CD4-positive, alpha-beta T cell (primary cell): ENCODE data around the gene SLC2A1. TPM values are rescaled to one million over a fixed set of nuclear protein-coding genes. Genes with fewer than 3 reads are reported as not detected.

Experiments
- ATAC-seq: fragments of 200-7000 bp; cut with Tn5 transposase; one replicate; pipeline ENCODE4 v1.10.0; 2022; ENCODE audit warnings: mild to moderate bottlenecking; ENCODE audit not compliant: poor library complexity
- CTCF ChIA-PET: fragments of 350-600 bp; sonication (Branson Sonifier 250); formaldehyde crosslinking; loops from one replicate; lab custom pipeline; 2021; ENCODE audit warnings: antibody characterized with exemption, inconsistent platforms; lab: Charles Lee
- POLR2A ChIA-PET: fragments of 350-600 bp; sonication (Branson Sonifier 250); formaldehyde crosslinking; loops from one replicate; lab custom pipeline; 2021; ENCODE audit warnings: antibody characterized with exemption, inconsistent platforms; lab: Charles Lee
- DNase-seq, 14 experiments: peaks; one replicate each; pipeline ENCODE4 v3.0.0-alpha.2; 2013 to 2020; ENCODE audit warnings: mixed read lengths in 2 of 14
- H3K27ac ChIP-seq, 2 donors: one replicate each; pipeline versions ENCODE4 v1.5.1 to v1.7.0; 2013; ENCODE audit warnings: low read length in 2 of 2, low read depth in 1 of 2, mild to moderate bottlenecking in 1 of 2
- H3K27me3 ChIP-seq, 2 experiments: 1 replicate in 1 of 2; 2 replicates in 1 of 2; pipeline versions ENCODE4 v1.6.1 to v1.7.0; 2013; ENCODE audit warnings: low read length in 2 of 2, control low read depth in 1 of 2, mild to moderate bottlenecking in 1 of 2, moderate library complexity in 1 of 2; ENCODE audit not compliant: insufficient read depth in 2 of 2, control insufficient read depth in 1 of 2
- H3K36me3 ChIP-seq: one replicate; pipeline ENCODE4 v1.6.1; 2013; ENCODE audit warnings: low read length, control low read depth; ENCODE audit not compliant: insufficient read depth
- H3K4me1 ChIP-seq: one replicate; pipeline ENCODE4 v1.6.1; 2013; ENCODE audit warnings: low read length, control low read depth; ENCODE audit not compliant: insufficient read depth
- H3K4me3 ChIP-seq: one replicate; pipeline ENCODE4 v1.5.1; 2013; ENCODE audit warnings: mild to moderate bottlenecking, low read length, moderate library complexity
- H3K9me3 ChIP-seq, 2 experiments: 1 replicate in 1 of 2; 2 replicates in 1 of 2; pipeline versions ENCODE4 v1.6.1 to v1.7.0; 2013; ENCODE audit warnings: low read length in 2 of 2, mild to moderate bottlenecking in 2 of 2, control low read depth in 1 of 2, moderate library complexity in 1 of 2; ENCODE audit not compliant: control insufficient read depth in 1 of 2, insufficient read depth in 1 of 2
- H3K27ac Mint-ChIP-seq: one replicate; pipeline ENCODE4 v1.8.0; 2020; ENCODE audit warnings: mixed read lengths
- H3K27me3 Mint-ChIP-seq: one replicate; pipeline ENCODE4 v1.8.0; 2021; ENCODE audit warnings: mixed read lengths
- H3K36me3 Mint-ChIP-seq: one replicate; pipeline ENCODE4 v1.8.0; 2021; ENCODE audit warnings: low read depth, mixed read lengths
- H3K4me1 Mint-ChIP-seq: one replicate; pipeline ENCODE4 v1.8.0; 2021; ENCODE audit warnings: low read depth, mixed read lengths
- H3K4me3 Mint-ChIP-seq: one replicate; pipeline ENCODE4 v1.8.0; 2020; ENCODE audit warnings: mild to moderate bottlenecking, mixed read lengths
- H3K9me3 Mint-ChIP-seq: one replicate; pipeline ENCODE4 v1.8.0; 2020; ENCODE audit warnings: mixed read lengths
- CTCF ChIP-seq: fragments of 200-600 bp; IDR thresholded peaks from one replicate; pipeline ENCODE4 v1.8.0; 2022; ENCODE audit warnings: antibody characterized with exemption, mild to moderate bottlenecking
- intact Hi-C, 2 experiments: fragments of 100-400 bp; cut with DNase I in 1 of 2; cut with micrococcal nuclease in 1 of 2; formaldehyde crosslinking; loops; one replicate each; pipeline versions ENCODE4 v1.15.1 to v1.9.0; 2023 to 2025; cut with DNase I, micrococcal nuclease
- total RNA-seq, 174 experiments: library from RNA in 2 of 174; stranded (reverse) in 2 of 174; gene quantifications; one replicate each; pipeline ENCODE4 v1.2.3 and lab custom pipeline; 2021 to 2026

Gene SLC2A1
- total RNA-seq, 2 experiments from 2014 or later = 78.6 to 80.9 TPM

GRCh38 chr1:42888013-42888633 lies 70.5 kb downstream of the SLC2A1 start:
- ATAC-seq (no peak), DNase-seq (peak in 1 of 14 experiments; percentile 10)
- H3K4me3 ChIP-seq = no peak overlapping the region
- ChIA-PET POLR2A (no interaction called here), CTCF (no interaction called here)
- no peaks in the 10 kb centered on the region for H3K27me3 ChIP-seq
- no peak overlapping the region for H3K27ac ChIP-seq
- H3K27me3 Mint-ChIP-seq = peaks cover 4% of the 10 kb centered on the region
- no peaks in the 10 kb centered on the region for H3K4me1 Mint-ChIP-seq
- H3K9me3 ChIP-seq = no peaks in the 10 kb centered on the region
- H3K36me3 ChIP-seq = no peaks in the 10 kb centered on the region
- intact Hi-C loops = no loop called here
- H3K9me3 Mint-ChIP-seq = no peaks in the 10 kb centered on the region
- no peaks in the 10 kb centered on the region for H3K4me1 ChIP-seq
- no peaks in the 10 kb centered on the region for H3K36me3 Mint-ChIP-seq
- H3K4me3 Mint-ChIP-seq = no peak overlapping the region
- H3K27ac Mint-ChIP-seq = no peak overlapping the region
- TF ChIP-seq CTCF = no peak

GRCh38 chr1:42887366-42887765 lies 71.3 kb downstream of the SLC2A1 start:
- CTCF ChIA-PET = no interaction called here
- POLR2A ChIA-PET = interaction anchor here (0.6 kb wide), 1 partner anchor 259 kb away, joined by 3 read pairs; no protein-coding TSS in a partner anchor
- H3K27ac Mint-ChIP-seq = no peak overlapping the region

GRCh38 chr1:42886800-42887199 lies 71.9 kb downstream of the SLC2A1 start:
- Mint-ChIP-seq H3K9me3 (no peaks in the 10 kb centered on the region), H3K4me3 (no peak overlapping the region), H3K36me3 (no peaks in the 10 kb centered on the region), H3K4me1 (no peaks in the 10 kb centered on the region), H3K27ac (no peak overlapping the region), H3K27me3 (peaks cover 4% of the 10 kb centered on the region)
- no peaks in the 10 kb centered on the region for H3K4me1 ChIP-seq
- no peaks in the 10 kb centered on the region for H3K9me3 ChIP-seq
- no peaks in the 10 kb centered on the region for H3K36me3 ChIP-seq
- no peak for TF ChIP-seq CTCF
- H3K27me3 ChIP-seq = no peaks in the 10 kb centered on the region
- POLR2A ChIA-PET = no interaction called here
- no peak overlapping the region for H3K27ac ChIP-seq
- DNase-seq = peak in 1 of 14 experiments; percentile 11
- CTCF ChIA-PET = no interaction called here
- ATAC-seq = no peak
- H3K4me3 ChIP-seq = no peak overlapping the region
- intact Hi-C loops = no loop called here

More at GRCh38 chr1:42887366-42887765, 71.3 kb downstream of the SLC2A1 start:
- H3K27me3 Mint-ChIP-seq = peaks cover 4% of the 10 kb centered on the region
- ATAC-seq = no peak
- intact Hi-C loops = no loop called here
- H3K36me3 Mint-ChIP-seq = no peaks in the 10 kb centered on the region
- no peak overlapping the region for H3K4me3 Mint-ChIP-seq
- TF ChIP-seq CTCF = no peak
- Histone ChIP-seq H3K36me3 (no peaks in the 10 kb centered on the region), H3K4me1 (no peaks in the 10 kb centered on the region), H3K9me3 (no peaks in the 10 kb centered on the region), H3K27me3 (no peaks in the 10 kb centered on the region), H3K27ac (no peak overlapping the region), H3K4me3 (no peak overlapping the region)
- H3K4me1 Mint-ChIP-seq = no peaks in the 10 kb centered on the region
- no peaks in the 10 kb centered on the region for H3K9me3 Mint-ChIP-seq
- DNase-seq = no peak
